ENCODE data around the gene PRAME. TPM values are rescaled to one million over a fixed set of nuclear protein-coding genes. Genes with fewer than 3 reads are reported as not detected.

Gene PRAME
- total RNA-seq, 1 donor from 2014 or later: 0.10 TPM

- no peaks in the 10 kb centered on the region for H3K9me3 Mint-ChIP-seq
- H3K36me3 Mint-ChIP-seq: no peaks in the 10 kb centered on the region
- peak; percentile 84 for TF ChIP-seq CTCF (conservative IDR thresholded peaks at IDR 0.05)
- no peak for DNase-seq (ENCODE audit: extremely low spot score, unreplicated experiment)
- H3K4me3 Mint-ChIP-seq: no peak overlapping the region
- H3K27ac Mint-ChIP-seq: no peak overlapping the region
- H3K27me3 Mint-ChIP-seq: peaks cover 64% of the 10 kb centered on the region
- no peaks in the 10 kb centered on the region for H3K4me1 Mint-ChIP-seq (ENCODE audit: unreplicated experiment)
These were observed 17.4 kb upstream of the PRAME start for GRCh38 chr22:22576244-22576988.

- Mint-ChIP-seq H3K27me3 (peaks cover 66% of the 10 kb centered on the region), H3K4me1 (ENCODE audit: unreplicated experiment) (no peaks in the 10 kb centered on the region), H3K36me3 (no peaks in the 10 kb centered on the region), H3K27ac (no peak overlapping the region), H3K4me3 (no peak overlapping the region), H3K9me3 (no peaks in the 10 kb centered on the region)
- DNase-seq (ENCODE audit: extremely low spot score, unreplicated experiment): no peak
- TF ChIP-seq CTCF (conservative IDR thresholded peaks at IDR 0.05): no peak
These were observed 15.3 kb upstream of the PRAME start for GRCh38 chr22:22574361-22574760.

- Mint-ChIP-seq H3K27me3 (peaks cover 71% of the 10 kb centered on the region), H3K36me3 (no peaks in the 10 kb centered on the region), H3K4me3 (no peak overlapping the region), H3K4me1 (ENCODE audit: unreplicated experiment) (no peaks in the 10 kb centered on the region), H3K9me3 (no peaks in the 10 kb centered on the region), H3K27ac (no peak overlapping the region)
- no peak for DNase-seq (ENCODE audit: extremely low spot score, unreplicated experiment)
- TF ChIP-seq CTCF (conservative IDR thresholded peaks at IDR 0.05): no peak
These were observed 14.2 kb upstream of the PRAME start for GRCh38 chr22:22573047-22573889.

GRCh38 chr22:22571862-22572261, 12.8 kb upstream of the PRAME start:
- no peaks in the 10 kb centered on the region for H3K9me3 Mint-ChIP-seq
- no peak overlapping the region for H3K27ac Mint-ChIP-seq
- no peak for DNase-seq (ENCODE audit: extremely low spot score, unreplicated experiment)
- H3K27me3 Mint-ChIP-seq: peaks cover 76% of the 10 kb centered on the region
- no peak overlapping the region for H3K4me3 Mint-ChIP-seq
- H3K36me3 Mint-ChIP-seq: no peaks in the 10 kb centered on the region
- H3K4me1 Mint-ChIP-seq (ENCODE audit: unreplicated experiment): no peaks in the 10 kb centered on the region
- no peak for TF ChIP-seq CTCF (conservative IDR thresholded peaks at IDR 0.05)

- Mint-ChIP-seq H3K27me3 (peaks cover 77% of the 10 kb centered on the region), H3K36me3 (no peaks in the 10 kb centered on the region), H3K4me3 (no peak overlapping the region), H3K27ac (no peak overlapping the region), H3K9me3 (no peaks in the 10 kb centered on the region), H3K4me1 (ENCODE audit: unreplicated experiment) (no peaks in the 10 kb centered on the region)
- TF ChIP-seq CTCF (conservative IDR thresholded peaks at IDR 0.05): no peak
- no peak for DNase-seq (ENCODE audit: extremely low spot score, unreplicated experiment)
These were observed 12.4 kb upstream of the PRAME start for GRCh38 chr22:22571429-22571828.
